Natural killer cell (primary cell): ENCODE results near the gene CEP170. TPM values are rescaled to one million over a fixed set of nuclear protein-coding genes. Genes with fewer than 3 reads are reported as not detected.

Experiments
- ATAC-seq, 3 donors: fragments of 150-1000 bp in 2 of 3; fragments of 200-7000 bp in 1 of 3; cut with Tn5 transposase; 1 replicate in 1 of 3; 2 replicates in 2 of 3; pipeline ENCODE4 v1.10.0; 2021; ENCODE audit warnings: mild to moderate bottlenecking in 2 of 3, moderate library complexity in 2 of 3
- DNase-seq, 2 donors: peaks; one replicate each; pipeline versions ENCODE4 v3.0.0 to v3.0.0-alpha.2; 2013 to 2021; ENCODE audit warnings: mixed read lengths in 1 of 2
- H3K27ac ChIP-seq: one replicate; pipeline ENCODE4 v1.5.1; 2013; ENCODE audit warnings: mild to moderate bottlenecking, low read length
- H3K27me3 ChIP-seq: one replicate; pipeline ENCODE4 v1.6.1; 2013; ENCODE audit warnings: low read length; ENCODE audit not compliant: control insufficient read depth, insufficient read depth
- H3K36me3 ChIP-seq: one replicate; pipeline ENCODE4 v1.6.1; 2013; ENCODE audit warnings: low read length; ENCODE audit not compliant: control insufficient read depth, insufficient read depth
- H3K4me1 ChIP-seq: one replicate; pipeline ENCODE4 v1.6.1; 2013; ENCODE audit warnings: low read length; ENCODE audit not compliant: control insufficient read depth, insufficient read depth
- H3K4me3 ChIP-seq: one replicate; pipeline ENCODE4 v1.5.1; 2013; ENCODE audit warnings: low read length
- H3K9me3 ChIP-seq: one replicate; pipeline ENCODE4 v1.6.1; 2013; ENCODE audit warnings: low read length; ENCODE audit not compliant: control insufficient read depth, insufficient read depth
- H3K27ac Mint-ChIP-seq, 2 donors: one replicate each; pipeline ENCODE4 v1.8.0; 2022; ENCODE audit warnings: mild to moderate bottlenecking in 2 of 2, mixed read lengths in 2 of 2, moderate library complexity in 1 of 2
- H3K27me3 Mint-ChIP-seq, 2 donors: one replicate each; pipeline ENCODE4 v1.8.0; 2022; ENCODE audit warnings: low read depth in 2 of 2, mixed read lengths in 2 of 2
- H3K36me3 Mint-ChIP-seq: one replicate; pipeline ENCODE4 v1.8.0; 2022; ENCODE audit warnings: mixed read lengths
- H3K4me1 Mint-ChIP-seq, 2 donors: one replicate each; pipeline ENCODE4 v1.8.0; 2022; ENCODE audit warnings: mixed read lengths in 2 of 2
- H3K4me3 Mint-ChIP-seq: one replicate; pipeline ENCODE4 v1.8.0; 2022; ENCODE audit warnings: mild to moderate bottlenecking, moderate library complexity, mixed read lengths
- H3K9me3 Mint-ChIP-seq, 2 donors: one replicate each; pipeline ENCODE4 v1.8.0; 2022; ENCODE audit warnings: mixed read lengths in 2 of 2
- WGBS: methylation state at CpG from one replicate; pipeline ENCODE4 v1.1.7; 2013; ENCODE audit warnings: missing lambda C conversion rate; ENCODE audit not compliant: insufficient coverage; 5-methylcytosine and 5-hydroxymethylcytosine counted together
- intact Hi-C: fragments of 100-400 bp; cut with micrococcal nuclease; formaldehyde crosslinking; loops from one replicate; pipeline ENCODE4 v1.14.2; 2022
- total RNA-seq, 4 donors: library from RNA; stranded (reverse); fragments of 120-200 nt in 1 of 4; gene quantifications; one replicate each; pipeline versions ENCODE4 v1.2.3 to v1.2.4, GENCODE V29; 2013 to 2022
- TF ChIP-seq, protein P1 (sequence below): fragments of 200-600 bp; IDR thresholded peaks from one replicate; pipeline ENCODE4 v1.8.0; 2022; ENCODE audit warnings: antibody characterized with exemption

CEP170 gene
- 10 to 100 TPM; 13.5 to 22.7 (median 19.1) TPM for total RNA-seq
- total RNA-seq (2013), result 57.7 TPM

DNA sequence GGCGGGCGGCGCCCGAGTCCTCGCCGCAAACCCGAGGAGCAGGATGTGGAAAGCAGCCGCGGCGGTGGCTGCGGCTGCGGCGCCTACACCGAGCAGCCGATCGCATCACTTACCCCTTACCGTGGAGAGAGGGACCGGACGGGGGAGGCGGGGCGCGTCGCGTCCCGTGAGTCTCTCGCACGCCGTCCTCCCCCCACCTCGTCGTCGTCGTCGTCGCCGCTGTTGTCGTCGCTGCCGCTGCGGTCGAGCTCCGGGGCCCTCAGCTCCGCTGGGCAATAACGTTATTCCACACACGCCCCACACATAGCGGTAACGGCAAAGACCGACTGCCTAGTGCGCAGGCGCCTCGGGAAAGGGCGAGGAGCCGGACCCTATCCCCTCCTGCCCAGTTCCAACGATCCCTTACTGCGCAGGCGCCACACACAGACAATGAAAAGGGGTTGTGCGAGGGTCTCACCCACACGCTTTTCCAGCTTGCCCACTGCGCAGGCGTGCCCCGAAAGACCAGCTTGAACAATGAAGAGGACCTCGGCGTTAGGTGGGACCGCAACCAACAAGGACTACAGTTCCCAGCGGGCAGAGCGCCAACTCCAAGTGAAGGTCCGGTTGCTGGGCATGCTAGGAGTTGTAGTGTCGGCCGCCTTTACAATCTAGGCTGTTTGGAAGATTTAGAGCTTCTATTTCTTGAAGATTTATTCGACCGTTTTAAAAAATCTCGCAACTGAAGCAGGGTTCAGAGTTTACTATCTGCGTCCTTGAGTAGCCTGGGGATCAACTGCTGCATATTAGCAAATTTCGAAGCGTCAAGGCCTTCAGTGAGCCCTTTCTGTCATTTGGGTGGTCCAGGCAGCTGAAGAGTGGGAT lies at the start of gene CEP170:
TSS of gene CEP170 (minus strand) at position 355 of the 864 bp plus-strand sequence. CDS start 30,001 bp downstream, outside the sequence.
- no peaks in the 10 kb centered on the region for H3K36me3 ChIP-seq
- under 1% methylated on average over 74 of the region's 74 CpGs for WGBS
- Mint-ChIP-seq H3K36me3 (no peaks in the 10 kb centered on the region), H3K9me3 (no peaks in the 10 kb centered on the region), H3K27ac (peak within 1 kb of the TSS; percentile 97 to 98), H3K4me1 (peaks cover 24 to 39% of the 10 kb centered on the region in 2 donors), H3K4me3 (peak within 1 kb of the TSS; percentile 99), H3K27me3 (no peaks in the 10 kb centered on the region)
- ATAC-seq, result peak; percentile 66 to 82 (median 72)
- peaks cover 18% of the 10 kb centered on the region for H3K4me1 ChIP-seq
- peak within 1 kb of the TSS; percentile 83 for H3K4me3 ChIP-seq
- no peaks in the 10 kb centered on the region for H3K27me3 ChIP-seq
- intact Hi-C loops, result loop anchor here (1.0 to 10.0 kb wide), 11 partner anchors 153 to 1740 kb away; partner anchors contain the start of genes AKT3, CHML, EXO1 and FH
- peak within 1 kb of the TSS; percentile 89 for H3K27ac ChIP-seq
- H3K9me3 ChIP-seq, result no peaks in the 10 kb centered on the region
- TF ChIP-seq, protein P1, sequence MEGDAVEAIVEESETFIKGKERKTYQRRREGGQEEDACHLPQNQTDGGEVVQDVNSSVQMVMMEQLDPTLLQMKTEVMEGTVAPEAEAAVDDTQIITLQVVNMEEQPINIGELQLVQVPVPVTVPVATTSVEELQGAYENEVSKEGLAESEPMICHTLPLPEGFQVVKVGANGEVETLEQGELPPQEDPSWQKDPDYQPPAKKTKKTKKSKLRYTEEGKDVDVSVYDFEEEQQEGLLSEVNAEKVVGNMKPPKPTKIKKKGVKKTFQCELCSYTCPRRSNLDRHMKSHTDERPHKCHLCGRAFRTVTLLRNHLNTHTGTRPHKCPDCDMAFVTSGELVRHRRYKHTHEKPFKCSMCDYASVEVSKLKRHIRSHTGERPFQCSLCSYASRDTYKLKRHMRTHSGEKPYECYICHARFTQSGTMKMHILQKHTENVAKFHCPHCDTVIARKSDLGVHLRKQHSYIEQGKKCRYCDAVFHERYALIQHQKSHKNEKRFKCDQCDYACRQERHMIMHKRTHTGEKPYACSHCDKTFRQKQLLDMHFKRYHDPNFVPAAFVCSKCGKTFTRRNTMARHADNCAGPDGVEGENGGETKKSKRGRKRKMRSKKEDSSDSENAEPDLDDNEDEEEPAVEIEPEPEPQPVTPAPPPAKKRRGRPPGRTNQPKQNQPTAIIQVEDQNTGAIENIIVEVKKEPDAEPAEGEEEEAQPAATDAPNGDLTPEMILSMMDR, result no peak
- peak; percentile 83 to 95 for DNase-seq

DNA sequence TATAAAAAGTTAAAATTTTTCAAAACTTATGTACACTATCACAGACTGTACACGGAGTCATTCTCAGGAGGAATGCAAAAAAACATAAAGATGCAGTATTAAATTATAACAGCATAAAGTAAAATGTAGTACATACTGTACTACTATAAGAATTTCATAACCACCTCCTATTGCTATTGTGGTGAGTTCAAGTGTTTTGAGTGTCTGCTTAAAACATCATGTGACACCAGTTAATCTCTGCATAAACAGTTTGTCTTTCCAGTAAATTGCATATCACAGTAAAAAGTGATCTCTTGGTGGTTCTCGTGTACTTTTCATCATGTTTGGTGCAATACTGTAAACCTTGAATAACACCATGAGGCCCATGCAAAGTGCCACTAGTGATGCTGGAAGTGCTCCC lies 46.0 kb upstream of the CEP170 start:
- no peaks in the 10 kb centered on the region for H3K9me3 ChIP-seq
- H3K4me3 ChIP-seq, result no peak overlapping the region
- Mint-ChIP-seq H3K4me1 (no peaks in the 10 kb centered on the region), H3K4me3 (no peak overlapping the region), H3K27ac (no peak overlapping the region), H3K36me3 (peaks cover 21% of the 10 kb centered on the region), H3K27me3 (no peaks in the 10 kb centered on the region), H3K9me3 (peaks cover 0 to 3% of the 10 kb centered on the region in 2 donors)
- H3K4me1 ChIP-seq, result no peaks in the 10 kb centered on the region
- peaks cover 2% of the 10 kb centered on the region for H3K36me3 ChIP-seq
- no peak overlapping the region for H3K27ac ChIP-seq
- intact Hi-C loops, result no loop called here
- ATAC-seq (no peak), DNase-seq (no peak)
- WGBS, result 100% methylated on average over 1 of the region's 2 CpGs
- TF ChIP-seq, protein P1, result no peak
- H3K27me3 ChIP-seq, result no peaks in the 10 kb centered on the region

DNA sequence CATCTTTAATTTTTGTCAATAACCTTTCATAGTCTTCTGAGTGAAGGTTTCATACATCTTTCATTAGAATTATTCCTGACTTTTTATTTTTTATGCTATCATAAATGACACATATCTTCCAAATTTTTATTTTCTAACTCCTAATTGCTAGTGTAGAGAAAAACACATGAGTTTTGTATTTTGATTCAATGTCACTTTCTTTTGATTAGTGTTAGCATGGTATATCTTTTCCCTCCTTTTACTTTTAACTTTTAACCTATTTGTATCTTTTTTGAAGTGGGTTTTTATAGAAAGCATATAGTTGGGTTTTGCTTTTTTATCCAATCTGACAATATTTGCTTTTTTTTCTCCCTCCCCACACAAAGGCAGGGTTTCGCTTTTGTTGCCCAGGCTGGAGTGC lies 44.0 kb upstream of the CEP170 start:
- Histone ChIP-seq H3K27ac (no peak overlapping the region), H3K27me3 (no peaks in the 10 kb centered on the region), H3K4me3 (no peak overlapping the region), H3K36me3 (peaks cover 2% of the 10 kb centered on the region), H3K4me1 (no peaks in the 10 kb centered on the region), H3K9me3 (peaks cover 2% of the 10 kb centered on the region)
- TF ChIP-seq, protein P1, result no peak
- 100% methylated on average over 1 of the region's 1 CpG for WGBS
- H3K27ac Mint-ChIP-seq, result no peak overlapping the region
- DNase-seq (no peak), ATAC-seq (no peak)
- peaks cover 38% of the 10 kb centered on the region for H3K36me3 Mint-ChIP-seq
- H3K9me3 Mint-ChIP-seq, result peaks cover under 1 to 6% of the 10 kb centered on the region in 2 donors
- no peak overlapping the region for H3K4me3 Mint-ChIP-seq
- intact Hi-C loops, result no loop called here
- no peaks in the 10 kb centered on the region for H3K27me3 Mint-ChIP-seq
- H3K4me1 Mint-ChIP-seq, result no peaks in the 10 kb centered on the region
